ENCODE data around the gene AIF1L.
"Not testable (repeated sequence)": the region's sequence is repeated elsewhere in the genome, so short reads cannot be mapped to it uniquely, and the experiment has no call there.

AIF1L gene

DNA sequence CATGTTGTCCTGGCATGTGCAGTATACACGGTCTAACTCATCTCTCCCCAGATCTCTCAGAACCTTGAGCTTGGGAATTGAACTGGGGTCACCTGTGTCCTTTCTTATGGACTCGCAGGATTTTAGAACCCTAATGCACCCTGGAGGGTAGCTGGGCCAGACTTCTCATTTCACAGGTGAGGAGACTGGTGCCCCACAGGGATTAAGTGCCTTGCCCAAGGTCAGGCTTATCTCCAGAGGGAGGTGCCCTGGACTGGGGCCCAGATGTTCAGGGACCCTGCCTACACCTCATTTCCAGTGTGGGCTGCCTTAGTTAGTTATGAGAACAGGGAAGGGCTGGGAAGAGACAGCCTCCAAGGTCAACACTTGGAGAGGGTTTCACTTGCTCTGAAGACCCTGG, 25.0 kb downstream of the AIF1L start:
- DNase-seq (ENCODE audit: low spot score), result no peak

DNA sequence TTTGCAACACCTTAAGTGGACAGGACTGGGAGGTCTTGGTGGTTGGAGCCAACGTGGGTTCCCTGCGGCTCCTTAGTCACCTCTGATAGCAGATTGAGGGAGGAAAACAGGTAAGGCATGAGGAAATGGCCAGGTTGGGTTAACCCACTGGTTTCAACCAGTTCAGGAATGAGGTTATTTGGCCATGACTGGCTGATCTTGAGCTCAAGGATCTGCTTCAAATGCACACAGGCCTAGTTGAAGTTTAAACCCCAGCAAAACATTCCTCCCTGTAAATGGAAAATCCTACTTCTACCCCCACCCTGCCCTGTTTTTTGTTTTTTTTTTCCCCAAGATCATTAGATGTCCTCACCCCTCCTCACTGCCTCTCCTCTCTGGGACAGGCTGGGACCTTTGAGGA, 25.8 kb downstream of the AIF1L start:
- DNase-seq (ENCODE audit: low spot score), result no peak

DNA sequence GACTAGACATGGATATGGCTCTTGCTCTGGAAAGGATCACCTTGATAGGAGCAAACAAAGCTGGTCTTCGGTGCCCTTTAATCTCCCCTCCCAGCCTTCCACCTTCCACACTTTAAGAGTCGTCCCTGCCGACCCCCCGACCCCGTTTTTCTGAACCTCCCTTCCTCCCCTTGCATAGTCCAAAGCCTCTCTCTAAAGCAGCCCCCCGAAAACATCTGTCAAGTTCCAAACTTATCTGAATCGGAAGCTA, 28.6 kb downstream of the AIF1L start:
- DNase-seq (ENCODE audit: low spot score), result no peak

DNA sequence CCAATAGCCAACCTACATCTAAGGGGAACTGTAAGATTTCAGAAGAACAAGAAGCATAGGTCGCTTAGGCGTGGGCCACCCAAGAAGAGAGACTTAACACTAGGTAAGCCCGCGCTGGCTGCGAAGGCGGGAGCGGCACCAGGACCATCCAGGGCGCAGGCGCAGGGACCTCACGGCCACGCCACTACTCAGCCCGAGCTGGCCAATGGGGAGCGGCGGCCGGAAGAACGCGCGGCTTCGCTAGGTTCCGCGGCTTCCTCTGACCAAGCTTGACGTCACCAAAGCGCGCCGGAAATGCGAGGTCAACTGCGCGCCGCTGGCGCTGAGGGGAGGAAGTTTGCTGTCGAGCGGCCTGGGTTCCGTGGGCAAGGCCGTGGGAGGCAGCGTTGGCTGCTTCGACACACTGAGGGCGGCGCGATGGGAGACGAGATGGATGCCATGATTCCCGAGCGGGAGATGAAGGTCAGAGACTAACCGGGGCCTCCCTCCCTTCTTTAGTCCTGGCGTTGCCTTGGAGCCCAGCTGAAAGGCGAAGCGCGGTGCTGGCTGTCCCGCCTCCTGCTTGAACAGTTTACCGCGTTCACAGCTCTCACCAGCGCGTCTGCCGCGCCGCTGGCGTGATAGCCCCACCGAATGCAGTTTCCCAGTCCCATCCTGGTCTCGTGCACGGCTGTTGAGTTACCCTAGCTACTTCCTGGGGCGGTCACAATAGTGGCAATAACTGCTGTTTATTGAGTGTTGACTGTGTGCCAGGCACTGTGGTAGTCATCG, 29.1 kb downstream of the AIF1L start, which contains the start of gene NUP214:
TSS of gene NUP214 (plus strand) at position 299 of the 771 bp plus-strand sequence. CDS start at position 418, 119 bp downstream.
- DNase-seq (ENCODE audit: low spot score), result peak; percentile 96

DNA sequence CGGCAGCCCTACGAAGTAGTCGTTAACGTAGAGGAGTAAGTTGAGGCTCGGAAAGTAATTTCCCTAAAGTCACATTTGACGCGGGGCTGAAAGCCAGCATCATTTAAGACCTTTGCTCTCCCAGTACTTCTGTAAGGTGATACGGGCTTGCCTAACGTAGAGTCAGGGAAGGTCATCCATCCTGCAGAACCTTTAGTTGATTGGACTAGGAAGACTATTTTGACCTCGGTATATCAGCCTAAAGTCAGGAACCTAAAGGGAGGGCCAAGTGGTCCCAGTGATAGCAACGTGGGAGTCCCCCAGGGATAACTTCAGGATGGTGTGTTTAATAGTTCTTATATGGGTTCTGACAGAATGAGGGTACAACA, 29.7 kb downstream of the AIF1L start:
- DNase-seq (ENCODE audit: low spot score), result no peak

DNA sequence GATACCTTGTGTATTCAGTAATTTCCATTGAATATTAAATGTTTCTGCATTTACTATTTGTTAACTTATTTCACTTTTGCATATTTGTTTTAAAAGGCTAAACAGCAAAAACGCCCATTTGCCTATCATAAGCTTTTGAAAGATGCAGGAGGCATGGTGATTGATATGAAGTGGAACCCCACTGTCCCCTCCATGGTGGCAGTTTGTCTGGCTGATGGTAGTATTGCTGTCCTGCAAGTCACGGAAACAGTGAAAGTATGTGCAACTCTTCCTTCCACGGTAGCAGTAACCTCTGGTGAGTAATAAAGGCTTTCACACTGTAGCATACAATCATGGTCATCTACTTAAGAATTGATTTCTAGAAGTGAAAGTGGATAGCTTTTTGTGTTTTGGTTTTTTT, 32.9 kb downstream of the AIF1L start:
- DNase-seq (ENCODE audit: low spot score), result no peak

DNA sequence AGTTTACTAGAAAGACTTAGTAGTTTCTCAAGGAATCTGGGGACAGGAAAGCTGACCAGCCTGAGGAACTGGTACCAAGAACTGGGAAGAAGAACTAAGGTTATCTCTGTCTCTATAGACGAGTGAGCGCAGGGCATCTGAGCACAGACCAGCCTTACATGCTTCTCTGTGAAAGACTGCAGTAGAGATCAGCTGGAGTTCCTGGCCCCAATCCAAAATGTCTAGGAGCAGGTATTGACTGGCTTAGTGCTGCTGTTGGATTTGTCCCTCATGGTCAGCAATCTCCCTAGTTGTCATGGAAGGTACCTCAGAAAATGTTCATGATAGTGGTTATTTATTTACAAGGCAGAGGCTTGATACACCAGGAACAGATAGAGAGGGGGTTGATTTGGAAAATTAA, 42.3 kb downstream of the AIF1L start:
- no peak for DNase-seq (ENCODE audit: low spot score)

DNA sequence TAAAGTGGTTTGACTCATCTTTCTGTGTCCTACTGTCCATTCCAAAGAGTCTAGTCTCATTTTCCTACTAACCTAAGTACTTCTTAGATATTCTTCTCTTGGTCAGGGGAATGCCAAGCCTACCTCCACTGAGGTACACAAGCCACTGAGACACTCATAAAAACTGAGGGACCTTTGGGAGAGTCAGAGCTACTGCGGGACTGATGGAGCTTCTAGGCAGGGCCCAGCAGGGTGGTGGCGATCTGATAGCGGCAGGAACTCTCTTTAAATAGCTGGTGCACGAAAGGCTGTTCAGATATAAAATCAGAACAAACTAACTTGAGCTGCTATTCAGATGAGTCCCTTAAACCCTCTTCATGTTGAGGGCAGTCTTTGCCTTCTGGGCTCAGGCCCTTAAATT, 43.8 kb downstream of the AIF1L start:
- no peak for DNase-seq (ENCODE audit: low spot score)

DNA sequence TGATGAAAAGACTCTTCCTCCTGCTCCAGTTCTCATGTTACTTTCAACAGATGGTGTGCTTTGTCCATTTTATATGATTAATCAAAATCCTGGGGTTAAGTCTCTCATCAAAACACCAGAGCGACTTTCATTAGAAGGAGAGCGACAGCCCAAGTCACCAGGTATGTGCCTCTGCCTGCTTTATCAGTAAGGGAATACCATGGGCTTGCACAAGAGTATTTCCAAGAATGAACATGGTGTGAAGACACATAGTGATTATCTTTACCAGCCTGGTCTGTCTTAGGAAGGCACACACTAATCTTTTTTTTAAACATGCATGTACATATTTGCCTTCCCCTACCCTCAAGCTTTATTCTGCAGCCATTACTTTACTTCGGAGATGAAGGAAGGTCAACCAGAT, 44.2 kb downstream of the AIF1L start:
- no peak for DNase-seq (ENCODE audit: low spot score)

DNA sequence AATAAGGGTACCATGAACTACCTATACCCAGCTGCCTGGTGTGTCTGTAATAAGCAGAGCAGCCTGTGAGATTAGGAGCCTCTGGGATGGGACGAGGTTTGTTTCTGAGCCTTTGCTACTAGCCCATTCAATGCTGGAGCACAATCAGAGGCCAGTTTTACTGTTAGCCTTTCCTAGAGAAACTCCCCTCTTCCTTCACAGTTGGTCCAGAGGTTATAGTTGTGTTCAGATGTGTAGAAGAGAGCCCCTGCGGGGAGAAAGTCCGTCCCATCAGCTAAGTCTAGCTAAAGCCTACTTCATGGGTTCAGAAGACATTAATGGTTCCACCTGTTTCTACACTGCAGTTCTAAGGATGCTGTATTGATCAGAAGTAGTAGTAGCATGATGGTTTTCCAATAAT, 45.8 kb downstream of the AIF1L start:
- DNase-seq (ENCODE audit: low spot score), result no peak

DNA sequence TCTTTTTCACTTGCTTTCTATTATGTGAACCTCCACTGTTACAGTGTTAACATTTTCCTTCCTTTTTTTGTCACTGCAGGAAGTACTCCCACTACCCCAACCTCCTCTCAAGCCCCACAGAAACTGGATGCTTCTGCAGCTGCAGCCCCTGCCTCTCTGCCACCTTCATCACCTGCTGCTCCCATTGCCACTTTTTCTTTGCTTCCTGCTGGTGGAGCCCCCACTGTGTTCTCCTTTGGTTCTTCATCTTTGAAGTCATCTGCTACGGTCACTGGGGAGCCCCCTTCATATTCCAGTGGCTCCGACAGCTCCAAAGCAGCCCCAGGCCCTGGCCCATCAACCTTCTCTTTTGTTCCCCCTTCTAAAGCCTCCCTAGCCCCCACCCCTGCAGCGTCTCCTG, 47.9 kb downstream of the AIF1L start:
- DNase-seq (ENCODE audit: low spot score), result no peak

DNA sequence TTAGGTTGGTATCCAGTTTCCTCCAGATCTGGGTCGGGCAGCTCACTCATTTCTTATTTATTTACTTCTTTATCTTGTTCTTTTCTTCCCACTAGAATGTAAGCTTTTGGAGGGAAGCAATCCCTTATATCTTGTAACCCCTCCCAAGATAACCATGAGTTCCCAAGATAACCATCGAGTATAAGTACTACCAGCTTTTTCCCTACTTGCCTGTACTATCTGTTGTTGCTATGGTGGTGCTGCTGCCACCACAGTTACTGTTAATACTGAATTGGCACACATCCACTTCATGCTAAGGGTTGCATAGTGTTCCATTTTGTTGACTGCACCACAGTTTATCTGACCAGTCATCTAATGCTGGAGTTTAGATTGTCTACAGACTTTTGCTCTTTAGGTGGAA, 48.9 kb downstream of the AIF1L start:
- no peak for DNase-seq (ENCODE audit: low spot score)

DNA sequence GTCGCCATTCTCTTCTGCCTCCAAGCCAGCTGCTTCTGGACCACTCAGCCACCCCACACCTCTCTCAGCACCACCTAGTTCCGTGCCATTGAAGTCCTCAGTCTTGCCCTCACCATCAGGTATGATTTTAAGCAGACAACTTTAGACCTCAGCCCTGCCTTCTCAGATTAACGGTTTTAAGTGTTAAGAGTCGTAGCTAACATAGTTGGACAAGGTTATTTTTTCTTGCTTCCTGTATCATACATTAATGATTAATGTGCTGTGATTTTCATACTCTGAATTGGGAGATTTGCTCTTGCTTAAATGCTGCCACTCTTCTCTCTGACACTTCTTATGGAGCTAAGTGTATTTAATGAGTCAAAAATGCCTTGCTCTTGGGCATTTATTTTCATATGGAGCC, 49.9 kb downstream of the AIF1L start:
- DNase-seq (ENCODE audit: low spot score), result no peak

DNA sequence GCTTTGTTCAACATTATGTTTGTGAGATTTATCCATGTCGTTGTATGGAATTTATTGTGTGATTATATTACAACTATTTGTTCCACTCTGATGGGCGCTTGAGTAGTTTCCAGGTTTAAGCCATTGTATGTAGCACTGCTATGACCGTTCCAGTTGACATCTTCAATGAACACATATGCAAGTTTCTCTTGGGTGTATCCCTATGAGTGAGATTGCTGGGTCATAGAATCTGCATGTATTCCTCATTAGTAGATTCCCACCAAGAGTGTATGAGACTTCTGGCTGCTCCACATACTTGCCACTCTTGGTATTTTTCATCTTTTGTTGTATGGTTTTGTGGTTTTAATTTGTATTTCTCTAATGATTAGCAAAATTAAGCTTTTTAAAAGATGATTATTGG, 51.9 kb downstream of the AIF1L start:
- no peak for DNase-seq (ENCODE audit: low spot score)

DNA sequence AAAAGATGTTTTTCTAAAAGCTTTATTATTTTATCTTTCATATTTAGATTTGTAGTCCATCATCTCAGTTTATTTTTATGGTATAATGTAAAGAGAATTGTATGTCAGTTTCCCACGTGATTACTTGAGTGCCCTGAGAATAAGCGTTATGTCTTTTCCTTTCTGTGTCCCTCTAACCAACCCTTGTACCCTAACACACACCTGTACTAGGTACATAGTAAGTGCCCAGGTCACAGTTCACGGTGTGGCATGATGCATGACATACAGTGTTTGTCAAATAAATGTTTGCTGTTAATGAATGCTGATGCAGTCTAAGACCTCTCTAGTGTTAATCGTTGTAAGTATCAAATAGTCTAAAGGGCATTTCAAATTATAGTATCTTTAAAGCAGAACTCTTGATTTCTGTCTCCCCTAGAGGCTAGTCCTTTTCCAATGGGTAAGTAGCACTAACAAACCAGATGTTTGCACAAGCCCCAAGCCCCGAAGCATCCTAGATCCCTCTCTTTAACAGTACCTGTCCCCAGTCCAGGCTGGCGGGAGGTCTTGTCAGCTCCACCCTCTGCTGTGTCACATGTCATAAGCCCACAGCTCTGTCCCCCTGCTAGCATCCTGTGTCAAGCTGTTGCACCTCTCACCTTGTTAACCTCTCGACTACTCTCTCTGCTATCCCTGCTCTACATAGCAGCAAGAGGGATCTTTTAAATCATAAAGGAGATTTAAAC, 52.8 kb downstream of the AIF1L start:
- DNase-seq (ENCODE audit: low spot score), result no peak

DNA sequence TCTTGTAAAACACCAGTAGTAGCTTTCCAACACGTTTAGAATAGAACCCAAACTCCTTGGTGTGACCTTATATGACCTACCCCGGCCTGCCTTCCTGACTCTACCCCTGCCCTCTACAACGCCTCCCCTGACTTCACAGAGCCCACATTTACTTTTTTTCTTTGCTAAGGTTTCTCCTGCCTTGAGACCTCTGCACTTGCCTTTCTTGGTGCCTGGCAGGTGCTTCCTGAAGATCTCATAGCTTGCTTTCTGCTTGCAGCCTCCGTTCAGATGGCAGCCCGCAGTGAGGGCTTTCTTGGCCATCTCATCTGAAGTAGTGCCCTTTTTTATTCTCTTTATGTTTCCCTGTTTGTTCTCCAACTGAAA, 53.3 kb downstream of the AIF1L start:
- DNase-seq (ENCODE audit: low spot score), result no peak

DNA sequence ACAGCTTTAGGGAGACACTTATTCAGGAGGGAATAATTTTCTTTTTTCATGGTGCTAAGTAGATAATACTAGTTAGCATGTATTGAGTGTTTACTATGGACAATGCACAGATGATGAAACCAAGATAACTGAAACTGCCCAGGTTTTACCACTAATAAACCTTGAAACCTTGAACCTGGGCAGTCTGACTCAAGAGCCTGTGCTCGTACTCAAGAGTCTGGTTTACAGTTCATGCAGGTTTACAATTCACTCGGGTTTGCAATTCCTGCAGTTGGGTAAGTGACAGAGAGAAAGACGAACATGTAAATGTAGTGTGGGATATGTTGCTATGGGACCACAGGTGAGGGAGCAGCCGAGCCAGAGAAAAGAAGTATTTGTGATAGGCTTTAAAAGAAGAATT, 57.3 kb downstream of the AIF1L start:
- DNase-seq (ENCODE audit: low spot score), result no peak

DNA sequence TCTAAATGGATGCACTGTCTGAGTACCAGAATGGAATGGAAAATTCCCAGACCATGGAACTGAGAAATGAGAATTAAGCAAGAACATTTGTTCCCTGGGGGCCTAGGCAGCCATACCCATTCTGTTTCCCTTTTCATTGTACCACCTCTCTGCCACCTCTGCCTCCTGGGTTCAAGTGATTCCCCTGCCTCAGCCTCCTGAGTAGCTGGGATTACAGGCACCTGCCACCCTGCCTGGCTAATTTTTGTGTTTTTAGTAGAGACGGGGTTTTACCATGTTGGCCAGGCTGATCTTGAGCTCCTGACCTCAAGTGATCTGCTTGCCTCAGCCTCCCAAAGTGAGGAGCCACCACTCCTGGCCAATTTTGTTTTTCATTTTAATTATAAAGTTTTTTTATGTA, 62.3 kb downstream of the AIF1L start:
- DNase-seq (ENCODE audit: low spot score), result not testable (repeated sequence)

DNA sequence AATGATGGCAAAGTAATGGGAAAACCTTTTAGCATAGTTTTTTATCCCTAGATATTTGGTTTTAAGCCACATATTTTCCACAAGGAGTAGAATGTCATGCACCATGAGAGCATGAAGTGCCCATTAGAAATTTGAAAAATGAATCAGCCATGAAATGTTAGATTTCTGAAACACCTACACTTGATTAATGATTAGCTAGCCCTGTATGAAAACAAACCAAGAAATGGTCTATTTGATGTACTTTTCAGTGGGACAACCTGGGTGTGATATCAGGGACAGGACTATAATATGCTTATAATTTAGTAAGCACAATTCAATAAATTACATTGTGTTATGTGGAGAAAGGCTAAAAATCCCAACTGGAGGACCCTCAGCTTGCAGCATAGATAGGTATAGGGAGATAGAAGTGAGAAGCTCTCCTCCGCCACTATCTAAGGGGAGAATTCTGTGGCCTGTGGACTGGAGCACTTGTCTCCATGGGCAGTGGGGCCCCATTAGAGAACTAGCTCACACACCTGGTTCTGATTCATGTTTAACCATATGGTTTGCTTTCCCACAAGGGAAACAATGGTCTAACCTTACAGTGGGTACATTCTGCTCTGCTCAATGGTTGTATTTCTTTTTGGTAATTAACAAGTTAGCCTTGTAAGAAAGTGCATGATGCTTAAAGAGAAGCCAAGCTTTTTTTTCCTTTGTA, 64.2 kb downstream of the AIF1L start:
- DNase-seq (ENCODE audit: low spot score), result no peak

DNA sequence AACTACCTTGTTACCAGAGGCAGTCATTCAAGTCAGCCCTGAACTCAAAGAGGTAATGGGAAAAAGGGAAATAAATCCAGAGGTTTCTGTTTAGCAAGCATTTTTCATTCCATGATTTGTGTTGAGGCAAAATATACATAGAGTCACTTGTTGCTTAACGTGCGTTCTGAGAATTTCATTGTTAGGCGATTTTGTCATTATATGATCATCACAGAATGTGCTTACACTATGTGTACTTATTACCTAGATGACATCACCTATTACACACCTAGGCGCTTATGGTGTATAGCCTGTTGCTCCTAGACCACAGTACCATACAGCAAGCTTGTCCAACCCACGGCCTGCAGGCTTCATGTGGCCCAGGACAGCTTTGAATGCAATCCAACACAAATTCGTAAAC, 65.3 kb downstream of the AIF1L start:
- no peak for DNase-seq (ENCODE audit: low spot score)

DNA sequence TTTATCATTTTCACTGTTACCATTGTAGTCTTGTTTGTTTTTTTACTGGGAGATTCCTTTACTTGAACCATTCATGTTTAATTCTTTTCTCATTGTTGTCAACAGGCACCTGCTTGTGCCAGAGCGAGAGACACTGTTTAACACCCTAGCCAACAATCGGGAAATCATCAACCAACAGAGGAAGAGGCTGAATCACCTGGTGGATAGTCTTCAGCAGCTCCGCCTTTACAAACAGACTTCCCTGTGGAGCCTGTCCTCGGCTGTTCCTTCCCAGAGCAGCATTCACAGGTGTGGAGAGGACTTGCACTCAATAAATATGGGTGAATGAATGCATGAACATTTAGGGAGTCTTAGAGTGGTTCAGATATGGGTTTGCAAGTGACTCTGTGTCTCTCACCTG, 66.6 kb downstream of the AIF1L start:
- DNase-seq (ENCODE audit: low spot score), result no peak

DNA sequence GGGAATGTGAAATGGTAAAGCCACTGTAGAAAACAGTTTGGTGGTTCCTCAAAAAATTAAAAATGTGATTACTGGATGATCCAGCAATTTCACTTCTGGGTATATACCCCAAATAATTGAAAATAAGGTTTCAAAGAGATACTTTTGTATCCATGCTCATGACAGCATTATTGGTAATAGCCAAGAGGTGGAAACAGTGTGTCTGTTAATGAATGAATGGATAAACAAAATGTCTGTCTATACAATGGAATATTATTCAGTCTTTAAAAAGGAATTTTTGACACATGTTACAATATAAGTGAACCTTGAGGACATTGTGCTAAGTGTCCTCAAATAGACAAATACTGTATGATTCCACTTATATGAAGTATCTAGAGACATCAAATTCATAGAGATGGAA, 69.2 kb downstream of the AIF1L start:
- no peak for DNase-seq (ENCODE audit: low spot score)

DNA sequence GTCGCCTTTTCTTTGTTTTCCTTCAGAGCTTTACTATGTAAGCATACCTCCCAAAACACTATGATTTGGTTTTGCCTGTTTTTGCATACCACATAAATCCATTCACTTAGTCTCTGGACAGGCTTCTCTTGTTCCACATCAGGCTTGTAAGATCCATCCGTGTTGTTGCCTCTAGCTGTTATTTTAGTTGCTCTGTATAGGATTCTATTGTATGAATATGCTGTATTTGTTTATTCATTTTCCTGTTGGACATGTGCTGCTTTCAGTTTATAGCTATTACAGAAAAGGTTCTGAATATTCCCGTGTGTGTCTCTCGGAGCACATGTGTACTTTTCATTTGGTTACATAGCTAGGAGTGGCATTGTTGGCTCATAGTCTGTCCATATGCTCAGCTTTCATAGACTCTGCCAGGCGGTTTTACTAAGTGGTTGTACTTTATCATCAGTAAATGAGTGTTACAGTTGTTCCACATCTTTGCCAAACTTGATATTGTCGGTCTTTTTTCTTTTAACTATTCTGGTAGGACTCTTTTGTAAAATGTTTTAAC, 70.9 kb downstream of the AIF1L start:
- no peak for DNase-seq (ENCODE audit: low spot score)

Data from HuH-7 (cell line).